HG02798 (cell line): ENCODE data around the gene CDH23.

ENCODE experiments used
- ATAC-seq: cut with Tn5 transposase; IDR thresholded peaks from one replicate; pipeline ENCODE4 v1.9.1; 2021; ENCODE audit warnings: mild to moderate bottlenecking; ENCODE audit not compliant: unreplicated experiment, poor library complexity

The CDH23 gene

GRCh38 chr10:71608819-71609768 is 212.4 kb downstream of the CDH23 start:
- no peak for ATAC-seq

GRCh38 chr10:71610651-71611050 is 213.9 kb downstream of the CDH23 start:
- no peak for ATAC-seq

- no peak for ATAC-seq
These were observed 214.4 kb downstream of the CDH23 start for GRCh38 chr10:71611131-71611530.

- no peak for ATAC-seq
These were observed 215.1 kb downstream of the CDH23 start for GRCh38 chr10:71611709-71612422.

GRCh38 chr10:71613261-71613777 is 216.6 kb downstream of the CDH23 start:
- ATAC-seq, result no peak

GRCh38 chr10:71613877-71614276 is 217.2 kb downstream of the CDH23 start:
- no peak for ATAC-seq

- ATAC-seq, result no peak
These were observed 218.2 kb downstream of the CDH23 start for GRCh38 chr10:71614946-71615345.

GRCh38 chr10:71615538-71616329 is 219.0 kb downstream of the CDH23 start:
- ATAC-seq, result no peak

- no peak for ATAC-seq
These were observed 220.3 kb downstream of the CDH23 start for GRCh38 chr10:71616817-71617654.

- no peak for ATAC-seq
These were observed 221.5 kb downstream of the CDH23 start for GRCh38 chr10:71618176-71618575.

- ATAC-seq, result no peak
These were observed 221.9 kb downstream of the CDH23 start for GRCh38 chr10:71618598-71618997.

- no peak for ATAC-seq
These were observed 223.9 kb downstream of the CDH23 start for GRCh38 chr10:71620642-71621041.

- ATAC-seq, result no peak
These were observed 224.8 kb downstream of the CDH23 start for GRCh38 chr10:71621231-71622153.

- no peak for ATAC-seq
These were observed 225.4 kb downstream of the CDH23 start for GRCh38 chr10:71622154-71622526.

GRCh38 chr10:71622616-71623015 is 225.9 kb downstream of the CDH23 start:
- no peak for ATAC-seq

- ATAC-seq, result no peak
These were observed 226.6 kb downstream of the CDH23 start for GRCh38 chr10:71623098-71623985.

- ATAC-seq, result no peak
These were observed 227.2 kb downstream of the CDH23 start for GRCh38 chr10:71623986-71624291.
